Measurements from ENCODE around the gene ERGIC1. TPM values are rescaled to one million over a fixed set of nuclear protein-coding genes. Genes with fewer than 3 reads are reported as not detected.
A peak's percentile ranks its signal among the peaks of the same experiment; 100 is the strongest.

ERGIC1 gene
- total and polyA plus RNA-seq, 2 of the 13 experiments (the other 11 are each of a cell fraction or from before 2014, with no cell fraction given), result 78.5 to 184 TPM

- peak; percentile 25; the same call in 1 of the 2 replicates for TF ChIP-seq SIX4 (CRISPR knock-in tag; IDR thresholded peaks at IDR 0.05)
- TF ChIP-seq ZNF512B (CRISPR knock-in tag; IDR thresholded peaks at IDR 0.05; ENCODE audit: borderline replicate concordance), result no peak; the same call in 1 of the 2 replicates
- TF ChIP-seq ZNF704 (CRISPR knock-in tag; IDR thresholded peaks at IDR 0.05; ENCODE audit: borderline replicate concordance), result no peak
- no peak for TF ChIP-seq ZBTB49 (CRISPR knock-in tag; IDR thresholded peaks at IDR 0.05; ENCODE audit: borderline replicate concordance)
- TF ChIP-seq CEBPB (IDR thresholded peaks at IDR 0.05; ENCODE audit: borderline replicate concordance, low read depth, low read length), result no peak
- no peak for TF ChIP-seq TBP (CRISPR knock-in tag; IDR thresholded peaks at IDR 0.05)
- no peak for TF ChIP-seq NR0B2 (CRISPR knock-in tag; IDR thresholded peaks at IDR 0.05)
- 0 out of 2 replicates have a peak, but pooled peaks have one; percentile 9 for TF ChIP-seq ZNF333 (CRISPR knock-in tag; IDR thresholded peaks at IDR 0.05; ENCODE audit: borderline replicate concordance)
- peak; percentile 66 for TF ChIP-seq KDM2A (CRISPR knock-in tag; IDR thresholded peaks at IDR 0.05; ENCODE audit: borderline replicate concordance, low read depth)
- no peak for TF ChIP-seq CC2D1A (CRISPR knock-in tag; IDR thresholded peaks at IDR 0.05)
- TF ChIP-seq ZXDC (CRISPR knock-in tag; IDR thresholded peaks at IDR 0.05), result no peak
- no peak for TF ChIP-seq ZHX1 (CRISPR knock-in tag; IDR thresholded peaks at IDR 0.05; ENCODE audit: low read depth)
- peak; percentile 16 for TF ChIP-seq ZFP90 (CRISPR knock-in tag; IDR thresholded peaks at IDR 0.05; ENCODE audit: borderline replicate concordance)
- peak; percentile 46; the same call in 1 of the 2 replicates for TF ChIP-seq KLF6 (CRISPR knock-in tag; IDR thresholded peaks at IDR 0.05)
Measured at GRCh38 chr5:172858990-172859811, 25.1 kb downstream of the ERGIC1 start (continued).
